Gastrocnemius medialis (tissue), 4 donors: ENCODE measurements around the gene ESPL1. TPM values are rescaled to one million over a fixed set of nuclear protein-coding genes. Genes with fewer than 3 reads are reported as not detected.

Experiments
- ATAC-seq, 2 donors: fragments of 150-250 bp; one replicate each; pipeline ENCODE4 v1.9.1; 2016
- DNase-seq, 2 donors: peaks; one replicate each; pipeline ENCODE4 v3.0.0-alpha.2; 2019
- H3K27ac ChIP-seq, 4 donors: fragments of 200-600 bp; sonication (generic); 1 replicate in 1 of 4; 2 replicates in 3 of 4; pipeline ENCODE4 v1.5.1; 2016 to 2018; ENCODE audit warnings: mild to moderate bottlenecking in 2 of 4, moderate library complexity in 1 of 4
- H3K27me3 ChIP-seq, 3 donors: fragments of 200-600 bp; sonication (generic) in 2 of 3; 1 replicate in 1 of 3; 2 replicates in 2 of 3; pipeline versions ENCODE4 v1.5.1 to v1.6.0; 2016 to 2019; ENCODE audit warnings: mild to moderate bottlenecking in 1 of 3, moderate library complexity in 1 of 3
- H3K36me3 ChIP-seq, 2 donors: fragments of 200-600 bp; sonication (generic) in 1 of 2; one replicate each; pipeline ENCODE4 v1.5.1; 2017 to 2018
- H3K4me1 ChIP-seq, 2 donors: fragments of 200-600 bp; sonication (generic) in 1 of 2; one replicate each; pipeline ENCODE4 v1.5.1; 2016 to 2017; ENCODE audit warnings: mild to moderate bottlenecking in 2 of 2
- H3K4me3 ChIP-seq, 4 donors: fragments of 200-600 bp; sonication (generic) in 3 of 4; 1 replicate in 1 of 4; 2 replicates in 3 of 4; pipeline ENCODE4 v1.5.1; 2016 to 2019; ENCODE audit warnings: mild to moderate bottlenecking in 2 of 4
- H3K9me3 ChIP-seq, 3 donors: fragments of 200-600 bp; sonication (generic) in 2 of 3; 1 replicate in 1 of 3; 2 replicates in 2 of 3; pipeline ENCODE4 v1.5.1; 2016 to 2019
- POLR2A ChIP-seq, 2 donors: fragments of 450-650 bp; IDR thresholded peaks; one replicate each; pipeline ENCODE4 v1.6.1; 2017; ENCODE audit warnings: antibody characterized with exemption in 2 of 2, mild to moderate bottlenecking in 2 of 2, moderate library complexity in 2 of 2
- in situ Hi-C, 4 donors: fragments of 200-750 bp; cut with MboI; loops; one replicate each; pipeline versions ENCODE4 v1.15.0 to v1.8.0; 2017; ENCODE audit warnings: low sequenced_read_pairs in 4 of 4
- intact Hi-C: fragments of 100-400 bp; cut with DNase I; formaldehyde crosslinking; loops from one replicate; pipeline ENCODE4 v1.15.1; 2023; ENCODE audit warnings: low total_unique reads
- total RNA-seq, 4 donors: library from RNA; depleted of rRNA; stranded (reverse); fragments of >200 nt; gene quantifications; one replicate each; pipeline versions ENCODE4 v1.1.0 to v1.2.3, GENCODE V29; 2016
- TF ChIP-seq, protein P1 (sequence below), 5 experiments: fragments of 450-650 bp in 3 of 5; fragments of 200-600 bp in 2 of 5; sonication (generic) in 2 of 5; IDR thresholded peaks in 4 of 5; conservative IDR thresholded peaks in 1 of 5; 1 replicate in 4 of 5; 2 replicates in 1 of 5; pipeline ENCODE4 v1.5.1; 2016 to 2019; ENCODE audit warnings: antibody characterized with exemption in 5 of 5, mild to moderate bottlenecking in 3 of 5, moderate library complexity in 3 of 5

ESPL1 gene
- total RNA-seq, 4 donors from 2014 or later = 0.20 to 0.44 (median 0.24) TPM; not detected in 1

DNA sequence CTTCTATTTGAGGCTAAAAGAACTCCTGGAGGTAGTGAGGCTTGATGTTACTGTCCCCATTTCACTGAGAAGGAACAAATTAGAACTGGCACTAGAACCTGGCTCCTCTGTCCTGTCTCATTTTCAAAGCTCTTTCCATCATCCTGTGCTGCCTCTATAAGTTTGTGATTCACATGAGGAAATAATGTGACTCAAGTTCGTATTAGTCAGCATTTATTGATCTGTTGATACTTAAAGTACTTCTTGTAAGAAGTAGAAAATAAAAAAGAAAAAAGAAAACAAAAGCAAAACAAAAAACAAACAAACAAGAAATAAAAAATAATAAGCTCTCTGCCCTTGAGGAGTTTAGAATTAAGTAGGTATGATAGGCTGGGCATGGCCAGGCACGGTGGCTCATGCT is 2.3 kb upstream of the ESPL1 start:
- no peak for DNase-seq
- no peaks in the 10 kb centered on the region for H3K9me3 ChIP-seq
- H3K27ac ChIP-seq = no peak overlapping the region
- intact Hi-C loops = no loop called here
- H3K27me3 ChIP-seq = no peaks in the 10 kb centered on the region
- in situ Hi-C loops = no loop called here
- H3K4me3 ChIP-seq = no peak overlapping the region
- TF ChIP-seq, protein P1, sequence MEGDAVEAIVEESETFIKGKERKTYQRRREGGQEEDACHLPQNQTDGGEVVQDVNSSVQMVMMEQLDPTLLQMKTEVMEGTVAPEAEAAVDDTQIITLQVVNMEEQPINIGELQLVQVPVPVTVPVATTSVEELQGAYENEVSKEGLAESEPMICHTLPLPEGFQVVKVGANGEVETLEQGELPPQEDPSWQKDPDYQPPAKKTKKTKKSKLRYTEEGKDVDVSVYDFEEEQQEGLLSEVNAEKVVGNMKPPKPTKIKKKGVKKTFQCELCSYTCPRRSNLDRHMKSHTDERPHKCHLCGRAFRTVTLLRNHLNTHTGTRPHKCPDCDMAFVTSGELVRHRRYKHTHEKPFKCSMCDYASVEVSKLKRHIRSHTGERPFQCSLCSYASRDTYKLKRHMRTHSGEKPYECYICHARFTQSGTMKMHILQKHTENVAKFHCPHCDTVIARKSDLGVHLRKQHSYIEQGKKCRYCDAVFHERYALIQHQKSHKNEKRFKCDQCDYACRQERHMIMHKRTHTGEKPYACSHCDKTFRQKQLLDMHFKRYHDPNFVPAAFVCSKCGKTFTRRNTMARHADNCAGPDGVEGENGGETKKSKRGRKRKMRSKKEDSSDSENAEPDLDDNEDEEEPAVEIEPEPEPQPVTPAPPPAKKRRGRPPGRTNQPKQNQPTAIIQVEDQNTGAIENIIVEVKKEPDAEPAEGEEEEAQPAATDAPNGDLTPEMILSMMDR (IDR thresholded peaks at IDR 0.05 in 4 of 5, conservative IDR thresholded peaks at IDR 0.05 in 1 of 5) = no peak
- no peak for TF ChIP-seq POLR2A (IDR thresholded peaks at IDR 0.05)
- H3K36me3 ChIP-seq = no peaks in the 10 kb centered on the region
- no peak for ATAC-seq
- H3K4me1 ChIP-seq = peaks cover 6 to 7% of the 10 kb centered on the region in 2 donors

DNA sequence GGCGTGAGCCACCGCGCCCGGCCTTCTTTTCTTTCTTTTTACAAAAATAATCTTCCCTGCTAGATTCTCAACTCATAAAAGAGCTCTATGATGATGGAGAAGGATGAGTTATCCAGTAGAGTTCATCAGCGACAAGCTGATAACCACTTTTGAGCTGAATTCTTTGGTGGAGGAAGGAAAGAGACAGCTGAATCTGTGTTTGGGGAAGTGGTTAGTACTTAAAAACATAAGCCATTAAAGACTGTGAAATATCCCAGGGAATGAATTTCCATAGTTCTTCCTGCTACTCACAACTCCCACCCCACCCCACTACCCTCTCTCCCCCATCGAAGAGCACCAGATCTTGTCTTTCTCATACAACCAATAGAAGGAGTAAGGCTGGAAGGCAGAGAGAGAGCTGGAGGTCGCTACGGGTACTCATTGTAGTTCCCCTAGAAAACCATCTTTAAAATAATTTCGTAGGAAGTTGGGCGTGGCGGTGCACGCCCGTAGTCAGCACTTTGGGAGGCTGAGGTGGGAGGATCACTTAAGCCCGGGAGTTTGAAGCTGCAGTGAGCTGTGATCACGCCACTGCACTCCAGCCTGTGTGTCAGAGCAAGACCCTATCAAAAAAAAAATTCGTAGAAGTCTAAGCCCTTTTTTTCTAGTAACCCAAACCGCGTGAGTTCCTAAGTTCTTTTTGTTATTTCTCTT is 647 bp upstream of the ESPL1 start:
- Histone ChIP-seq H3K27me3 (no peaks in the 10 kb centered on the region), H3K27ac (peak overlapping the region in 3 of 4 donors; percentile 61 to 68 (median 64)), H3K4me3 (peak overlapping the region; percentile 64 to 77 (median 72)), H3K36me3 (no peaks in the 10 kb centered on the region), H3K9me3 (no peaks in the 10 kb centered on the region), H3K4me1 (peaks cover 6 to 7% of the 10 kb centered on the region in 2 donors)
- DNase-seq (no peak), ATAC-seq (peak; percentile 47 to 57)
- intact Hi-C loops (no loop called here), in situ Hi-C loops (no loop called here)
- TF ChIP-seq POLR2A (IDR thresholded peaks at IDR 0.05) = no peak
- TF ChIP-seq, protein P1 (IDR thresholded peaks at IDR 0.05 in 4 of 5, conservative IDR thresholded peaks at IDR 0.05 in 1 of 5) = no peak

DNA sequence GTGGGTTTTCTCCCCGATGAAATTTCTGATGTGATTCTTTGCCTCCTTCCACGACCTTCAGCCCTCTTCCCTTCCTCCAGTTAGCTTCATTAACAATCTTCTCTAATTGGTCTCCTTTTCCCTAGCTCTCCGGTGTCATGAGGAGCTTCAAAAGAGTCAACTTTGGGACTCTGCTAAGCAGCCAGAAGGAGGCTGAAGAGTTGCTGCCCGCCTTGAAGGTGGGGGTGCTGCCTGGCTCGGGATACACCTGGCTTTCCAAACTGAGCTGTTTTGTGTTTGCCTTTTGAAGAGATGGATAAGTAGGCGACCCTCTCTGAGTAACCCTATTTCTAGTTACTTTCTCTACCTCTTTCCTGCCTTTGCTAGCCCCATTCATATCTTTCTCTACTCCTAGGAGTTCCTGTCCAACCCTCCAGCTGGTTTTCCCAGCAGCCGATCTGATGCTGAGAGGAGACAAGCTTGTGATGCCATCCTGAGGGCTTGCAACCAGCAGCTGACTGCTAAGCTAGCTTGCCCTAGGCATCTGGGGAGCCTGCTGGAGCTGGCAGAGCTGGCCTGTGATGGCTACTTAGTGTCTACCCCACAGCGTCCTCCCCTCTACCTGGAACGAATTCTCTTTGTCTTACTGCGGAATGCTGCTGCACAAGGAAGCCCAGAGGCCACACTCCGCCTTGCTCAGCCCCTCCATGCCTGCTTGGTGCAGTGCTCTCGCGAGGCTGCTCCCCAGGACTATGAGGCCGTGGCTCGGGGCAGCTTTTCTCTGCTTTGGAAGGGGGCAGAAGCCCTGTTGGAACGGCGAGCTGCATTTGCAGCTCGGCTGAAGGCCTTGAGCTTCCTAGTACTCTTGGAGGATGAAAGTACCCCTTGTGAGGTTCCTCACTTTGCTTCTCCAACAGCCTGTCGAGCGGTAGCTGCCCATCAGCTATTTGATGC is 797 bp downstream of the ESPL1 start:
- in situ Hi-C loops = no loop called here
- peaks cover 6 to 7% of the 10 kb centered on the region in 2 donors for H3K4me1 ChIP-seq
- TF ChIP-seq POLR2A (IDR thresholded peaks at IDR 0.05) = no peak
- TF ChIP-seq, protein P1 (IDR thresholded peaks at IDR 0.05 in 4 of 5, conservative IDR thresholded peaks at IDR 0.05 in 1 of 5) = no peak
- ATAC-seq (no peak), DNase-seq (no peak)
- peak overlapping the region in 1 of 4 donors; percentile 61 for H3K27ac ChIP-seq
- H3K4me3 ChIP-seq = peak overlapping the region; percentile 64 to 77 (median 72)
- intact Hi-C loops = loop anchor here (1.0 kb wide), 2 partner anchors 17 to 56 kb away; a partner anchor contains a TSS
- H3K36me3 ChIP-seq = no peaks in the 10 kb centered on the region
- no peaks in the 10 kb centered on the region for H3K9me3 ChIP-seq
- no peaks in the 10 kb centered on the region for H3K27me3 ChIP-seq

DNA sequence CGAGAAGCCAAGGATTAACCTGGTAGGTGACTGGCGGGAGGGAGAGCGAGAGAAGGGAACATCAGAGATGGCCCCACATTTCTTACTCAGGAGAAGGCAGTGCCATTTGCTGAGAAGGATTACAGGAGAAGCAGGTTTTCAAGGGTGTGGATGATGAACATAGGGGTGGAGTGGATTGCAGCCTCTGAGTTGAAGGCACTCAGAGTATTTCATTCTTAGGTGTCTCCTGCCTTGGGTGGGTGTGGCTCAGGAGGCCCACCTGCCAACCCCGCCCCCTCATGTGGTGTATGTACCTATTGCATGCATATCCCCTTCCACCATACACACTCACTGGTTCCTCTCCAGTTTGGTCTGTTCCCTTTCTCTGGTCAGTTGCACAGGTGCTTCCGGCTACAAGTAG is 6.3 kb downstream of the ESPL1 start:
- Histone ChIP-seq H3K27ac (no peak overlapping the region), H3K4me1 (no peaks in the 10 kb centered on the region), H3K4me3 (no peak overlapping the region), H3K27me3 (no peaks in the 10 kb centered on the region), H3K9me3 (no peaks in the 10 kb centered on the region), H3K36me3 (no peaks in the 10 kb centered on the region)
- TF ChIP-seq, protein P1 (IDR thresholded peaks at IDR 0.05 in 4 of 5, conservative IDR thresholded peaks at IDR 0.05 in 1 of 5) = no peak
- no peak for TF ChIP-seq POLR2A (IDR thresholded peaks at IDR 0.05)
- DNase-seq (no peak), ATAC-seq (no peak)
- in situ Hi-C loops = no loop called here
- intact Hi-C loops = no loop called here
